Panc1 (cell line): Measurements from ENCODE around the gene TMEM30B. TPM values are rescaled to one million over a fixed set of nuclear protein-coding genes. Genes with fewer than 3 reads are reported as not detected.

Experiments used
- ATAC-seq: fragments of 200-7000 bp; cut with Tn5 transposase; 2 replicates; pipeline ENCODE4 v1.9.1; 2020; ENCODE audit warnings: mild to moderate bottlenecking, moderate library complexity
- BruUV-seq: library from RNA; stranded (reverse); fragments of 400-500 nt; replicated peaks from 2 replicates; lab custom pipeline; 2021; lab: Mats Ljungman, UMichigan
- CTCF ChIA-PET: fragments of 300-600 bp; sonication (Branson Sonifier 250); formaldehyde crosslinking; loops from one replicate; lab custom pipeline; 2022; ENCODE audit warnings: antibody characterized with exemption; lab: Charles Lee
- POLR2A ChIA-PET: fragments of 300-600 bp; sonication (Branson Sonifier 250); formaldehyde crosslinking; loops from one replicate; lab custom pipeline; 2022; ENCODE audit warnings: antibody characterized with exemption; lab: Charles Lee
- DNase-seq: peaks from one replicate; pipeline ENCODE4 v3.0.0-alpha.2; 2010; ENCODE audit warnings: low read depth, low spot score
- H3K27ac ChIP-seq: 2 replicates; pipeline ENCODE4 v1.5.1; 2011; ENCODE audit warnings: mild to moderate bottlenecking, low read length, inconsistent platforms
- H3K27me3 ChIP-seq: fragments of 200-500 bp; sonication (Bioruptor generic); 2 replicates; pipeline ENCODE4 v1.6.0; 2014; ENCODE audit warnings: low read length, inconsistent platforms; ENCODE audit not compliant: control insufficient read depth, insufficient read depth
- H3K36me3 ChIP-seq: fragments of 200-500 bp; sonication (Bioruptor generic); 2 replicates; pipeline ENCODE4 v1.5.1; 2014; ENCODE audit warnings: inconsistent platforms, mild to moderate bottlenecking, low read length, moderate library complexity; ENCODE audit not compliant: control insufficient read depth, insufficient read depth
- H3K4me1 ChIP-seq: 2 replicates; pipeline ENCODE4 v1.5.1; 2011; ENCODE audit warnings: inconsistent platforms, mild to moderate bottlenecking, low read length, moderate library complexity; ENCODE audit not compliant: control insufficient read depth, insufficient read depth
- H3K4me3 ChIP-seq, 2 experiments: 2 replicates each; pipeline ENCODE4 v1.5.1; 2011 to 2012; ENCODE audit warnings: low read depth in 2 of 2, low read length in 2 of 2, mild to moderate bottlenecking in 2 of 2, inconsistent platforms in 1 of 2, moderate library complexity in 1 of 2
- H3K9me3 ChIP-seq: fragments of 200-500 bp; sonication (Bioruptor generic); 2 replicates; pipeline ENCODE4 v1.5.1; 2014; ENCODE audit warnings: low read depth, mild to moderate bottlenecking, inconsistent platforms, low read length, moderate library complexity; ENCODE audit not compliant: control insufficient read depth, insufficient read depth
- POLR2AphosphoS5 ChIP-seq: IDR thresholded peaks from 2 replicates; pipeline ENCODE4 v1.6.1; 2012; ENCODE audit warnings: mild to moderate bottlenecking, low read depth, low read length, moderate library complexity
- SIN3A ChIP-seq: IDR thresholded peaks from 2 replicates; pipeline ENCODE4 v1.6.1; 2012; ENCODE audit warnings: low read depth, mild to moderate bottlenecking, low read length, moderate library complexity, borderline replicate concordance; ENCODE audit not compliant: insufficient read depth
- TCF7L2 ChIP-seq: IDR thresholded peaks from 2 replicates; pipeline ENCODE4 v1.6.1; 2011; ENCODE audit warnings: mild to moderate bottlenecking, low read depth, low read length, inconsistent platforms
- in situ Hi-C: cut with HindIII; loops from 2 replicates; pipeline ENCODE4 v1.10.0; 2016; ENCODE audit warnings: low sequenced_read_pairs, low pct_unique_long_range_greater_than_20kb
- intact Hi-C: fragments of 100-400 bp; cut with micrococcal nuclease; formaldehyde crosslinking; loops from one replicate; pipeline ENCODE4 v1.10.0; 2022; ENCODE audit not compliant: unreplicated experiment
- total RNA-seq: library from RNA; stranded (reverse); gene quantifications from one replicate; pipeline ENCODE4 v1.2.1, GENCODE V29; 2021; ENCODE audit not compliant: unreplicated experiment
- TF ChIP-seq, protein P1 (sequence below), 2 experiments: IDR thresholded peaks; 2 replicates each; pipeline ENCODE4 v1.6.1; 2011 to 2012; ENCODE audit warnings: low read depth in 2 of 2, control low read depth in 1 of 2, low read length in 1 of 2, mild to moderate bottlenecking in 1 of 2, moderate library complexity in 1 of 2; ENCODE audit not compliant: insufficient read depth in 1 of 2
- TF ChIP-seq, protein P2 (sequence below): fragments of 450-650 bp; IDR thresholded peaks from 2 replicates; pipeline ENCODE4 v1.5.1; 2017; ENCODE audit warnings: mild to moderate bottlenecking

TMEM30B gene
- total RNA-seq, 1 experiment from 2014 or later = 0.10 TPM

DNA sequence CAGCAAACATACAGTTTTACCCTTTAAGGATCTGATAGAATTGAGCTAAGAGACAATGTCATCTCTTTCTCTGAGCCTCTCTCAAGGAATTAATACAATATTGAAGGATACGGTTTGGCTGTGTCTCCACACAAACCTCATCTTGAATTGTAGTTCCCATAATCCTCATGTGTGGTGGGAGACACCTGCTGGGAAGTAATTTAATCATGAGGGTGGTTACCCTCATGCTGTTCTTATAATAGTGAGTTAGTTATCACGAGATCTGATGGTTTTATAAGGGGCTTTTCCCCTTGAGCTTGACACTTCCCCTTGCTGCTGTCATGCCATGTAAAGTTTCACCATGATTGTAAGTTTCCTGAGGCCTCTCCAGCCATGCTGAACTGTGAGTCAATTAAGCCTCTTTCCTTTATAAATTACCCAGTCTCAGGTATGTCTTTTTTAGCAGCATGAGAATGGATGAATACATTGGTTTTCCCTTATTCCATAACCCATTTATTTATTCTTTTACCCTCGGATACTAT lies 47.6 kb downstream of the TMEM30B start:
- ChIA-PET CTCF (no interaction called here), POLR2A (no interaction called here)
- TF ChIP-seq TCF7L2 (no peak), SIN3A (no peak)
- TF ChIP-seq, protein P1, sequence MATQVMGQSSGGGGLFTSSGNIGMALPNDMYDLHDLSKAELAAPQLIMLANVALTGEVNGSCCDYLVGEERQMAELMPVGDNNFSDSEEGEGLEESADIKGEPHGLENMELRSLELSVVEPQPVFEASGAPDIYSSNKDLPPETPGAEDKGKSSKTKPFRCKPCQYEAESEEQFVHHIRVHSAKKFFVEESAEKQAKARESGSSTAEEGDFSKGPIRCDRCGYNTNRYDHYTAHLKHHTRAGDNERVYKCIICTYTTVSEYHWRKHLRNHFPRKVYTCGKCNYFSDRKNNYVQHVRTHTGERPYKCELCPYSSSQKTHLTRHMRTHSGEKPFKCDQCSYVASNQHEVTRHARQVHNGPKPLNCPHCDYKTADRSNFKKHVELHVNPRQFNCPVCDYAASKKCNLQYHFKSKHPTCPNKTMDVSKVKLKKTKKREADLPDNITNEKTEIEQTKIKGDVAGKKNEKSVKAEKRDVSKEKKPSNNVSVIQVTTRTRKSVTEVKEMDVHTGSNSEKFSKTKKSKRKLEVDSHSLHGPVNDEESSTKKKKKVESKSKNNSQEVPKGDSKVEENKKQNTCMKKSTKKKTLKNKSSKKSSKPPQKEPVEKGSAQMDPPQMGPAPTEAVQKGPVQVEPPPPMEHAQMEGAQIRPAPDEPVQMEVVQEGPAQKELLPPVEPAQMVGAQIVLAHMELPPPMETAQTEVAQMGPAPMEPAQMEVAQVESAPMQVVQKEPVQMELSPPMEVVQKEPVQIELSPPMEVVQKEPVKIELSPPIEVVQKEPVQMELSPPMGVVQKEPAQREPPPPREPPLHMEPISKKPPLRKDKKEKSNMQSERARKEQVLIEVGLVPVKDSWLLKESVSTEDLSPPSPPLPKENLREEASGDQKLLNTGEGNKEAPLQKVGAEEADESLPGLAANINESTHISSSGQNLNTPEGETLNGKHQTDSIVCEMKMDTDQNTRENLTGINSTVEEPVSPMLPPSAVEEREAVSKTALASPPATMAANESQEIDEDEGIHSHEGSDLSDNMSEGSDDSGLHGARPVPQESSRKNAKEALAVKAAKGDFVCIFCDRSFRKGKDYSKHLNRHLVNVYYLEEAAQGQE (IDR thresholded peaks at IDR 0.05; ENCODE audit: insufficient read depth in 1 of 2, low read depth in 2 of 2, low read length in 1 of 2) = no peak
- Histone ChIP-seq H3K36me3 (no peaks in the 10 kb centered on the region), H3K27ac (no peak overlapping the region), H3K4me1 (no peaks in the 10 kb centered on the region), H3K27me3 (no peaks in the 10 kb centered on the region), H3K4me3 (no peak overlapping the region), H3K9me3 (no peaks in the 10 kb centered on the region)
- ATAC-seq = no peak
- no TSS peak for BruUV-seq
- intact Hi-C loops (no loop called here), in situ Hi-C loops (no loop called here)
- no peak for DNase-seq

DNA sequence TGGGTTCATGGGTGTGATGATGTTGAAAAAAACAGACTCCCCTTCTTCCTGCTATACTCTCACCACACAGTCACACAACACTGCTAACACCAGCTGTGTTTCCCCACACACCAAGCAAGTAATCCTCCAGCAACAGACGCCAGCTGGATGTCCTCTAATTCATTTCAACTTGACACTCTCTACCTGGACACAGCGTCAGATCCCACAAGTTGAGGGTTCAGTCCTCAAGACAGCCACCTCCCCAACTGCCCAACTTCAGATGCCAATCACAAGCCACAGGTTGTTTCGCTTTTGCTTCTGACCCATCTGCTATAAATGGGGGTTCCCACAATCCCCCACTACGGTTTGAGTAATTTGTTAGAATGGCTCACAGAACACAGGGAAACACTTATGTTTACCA lies 49.3 kb downstream of the TMEM30B start:
- intact Hi-C loops = no loop called here
- ChIA-PET CTCF (no interaction called here), POLR2A (no interaction called here)
- H3K36me3 ChIP-seq = no peaks in the 10 kb centered on the region
- BruUV-seq = no TSS peak
- H3K4me1 ChIP-seq = no peaks in the 10 kb centered on the region
- in situ Hi-C loops = no loop called here
- H3K9me3 ChIP-seq = no peaks in the 10 kb centered on the region
- H3K27me3 ChIP-seq = no peaks in the 10 kb centered on the region
- no peak overlapping the region for H3K4me3 ChIP-seq
- DNase-seq (no peak), ATAC-seq (no peak)
- no peak for TF ChIP-seq POLR2AphosphoS5
- TF ChIP-seq, protein P1 (IDR thresholded peaks at IDR 0.05; ENCODE audit: insufficient read depth in 1 of 2, low read depth in 2 of 2, low read length in 1 of 2) = no peak
- TF ChIP-seq, protein P2, sequence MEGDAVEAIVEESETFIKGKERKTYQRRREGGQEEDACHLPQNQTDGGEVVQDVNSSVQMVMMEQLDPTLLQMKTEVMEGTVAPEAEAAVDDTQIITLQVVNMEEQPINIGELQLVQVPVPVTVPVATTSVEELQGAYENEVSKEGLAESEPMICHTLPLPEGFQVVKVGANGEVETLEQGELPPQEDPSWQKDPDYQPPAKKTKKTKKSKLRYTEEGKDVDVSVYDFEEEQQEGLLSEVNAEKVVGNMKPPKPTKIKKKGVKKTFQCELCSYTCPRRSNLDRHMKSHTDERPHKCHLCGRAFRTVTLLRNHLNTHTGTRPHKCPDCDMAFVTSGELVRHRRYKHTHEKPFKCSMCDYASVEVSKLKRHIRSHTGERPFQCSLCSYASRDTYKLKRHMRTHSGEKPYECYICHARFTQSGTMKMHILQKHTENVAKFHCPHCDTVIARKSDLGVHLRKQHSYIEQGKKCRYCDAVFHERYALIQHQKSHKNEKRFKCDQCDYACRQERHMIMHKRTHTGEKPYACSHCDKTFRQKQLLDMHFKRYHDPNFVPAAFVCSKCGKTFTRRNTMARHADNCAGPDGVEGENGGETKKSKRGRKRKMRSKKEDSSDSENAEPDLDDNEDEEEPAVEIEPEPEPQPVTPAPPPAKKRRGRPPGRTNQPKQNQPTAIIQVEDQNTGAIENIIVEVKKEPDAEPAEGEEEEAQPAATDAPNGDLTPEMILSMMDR = no peak
- no peak overlapping the region for H3K27ac ChIP-seq
